Neural crest cell (in vitro differentiated cells): Measurements from ENCODE around the gene ATRNL1. TPM values are rescaled to one million over a fixed set of nuclear protein-coding genes. Genes with fewer than 3 reads are reported as not detected.

Experiments
- DNase-seq: peaks from one replicate; pipeline ENCODE4 v3.0.0; 2021; ENCODE audit warnings: low read depth, mixed read lengths, low spot score
- H3K27ac Mint-ChIP-seq: one replicate; pipeline ENCODE4 v1.8.0; 2021; ENCODE audit warnings: mild to moderate bottlenecking, mixed read lengths; ENCODE audit not compliant: unreplicated experiment
- H3K27me3 Mint-ChIP-seq: 2 replicates; pipeline ENCODE4 v1.8.0; 2021; ENCODE audit warnings: low read depth, mild to moderate bottlenecking, mixed read lengths
- H3K36me3 Mint-ChIP-seq: 2 replicates; pipeline ENCODE4 v1.8.0; 2021; ENCODE audit warnings: low read depth, mild to moderate bottlenecking, mixed read lengths
- H3K4me1 Mint-ChIP-seq: 2 replicates; pipeline ENCODE4 v1.8.0; 2021; ENCODE audit warnings: mixed read lengths
- H3K4me3 Mint-ChIP-seq: one replicate; pipeline ENCODE4 v1.8.0; 2021; ENCODE audit warnings: mild to moderate bottlenecking, mixed read lengths
- H3K9me3 Mint-ChIP-seq: 2 replicates; pipeline ENCODE4 v1.8.0; 2021; ENCODE audit warnings: mixed read lengths
- CTCF ChIP-seq: fragments of 200-600 bp; sonication (generic); conservative IDR thresholded peaks from 2 replicates; pipeline ENCODE4 v1.5.0; 2021; ENCODE audit warnings: antibody characterized with exemption, mild to moderate bottlenecking
- total RNA-seq: library from RNA; stranded (reverse); gene quantifications from 2 replicates; pipeline ENCODE4 v1.2.1, GENCODE V29; 2021

The ATRNL1 gene
- total RNA-seq, 1 donor from 2014 or later = 46.9 TPM

GRCh38 chr10:115606086-115606485 is 512.9 kb downstream of the ATRNL1 start:
- no peak overlapping the region for H3K4me3 Mint-ChIP-seq
- TF ChIP-seq CTCF = no peak
- H3K4me1 Mint-ChIP-seq = peaks cover 6% of the 10 kb centered on the region
- DNase-seq = no peak
- no peaks in the 10 kb centered on the region for H3K36me3 Mint-ChIP-seq
- H3K27ac Mint-ChIP-seq = no peak overlapping the region
- no peaks in the 10 kb centered on the region for H3K27me3 Mint-ChIP-seq
- no peaks in the 10 kb centered on the region for H3K9me3 Mint-ChIP-seq

- no peak for DNase-seq
- Mint-ChIP-seq H3K9me3 (no peaks in the 10 kb centered on the region), H3K27me3 (no peaks in the 10 kb centered on the region), H3K36me3 (no peaks in the 10 kb centered on the region), H3K4me3 (no peak overlapping the region), H3K27ac (no peak overlapping the region), H3K4me1 (peaks cover 6% of the 10 kb centered on the region)
- TF ChIP-seq CTCF = no peak
These were observed 513.6 kb downstream of the ATRNL1 start for GRCh38 chr10:115606741-115607140.

- Mint-ChIP-seq H3K4me1 (no peaks in the 10 kb centered on the region), H3K27me3 (no peaks in the 10 kb centered on the region), H3K9me3 (peaks cover 9% of the 10 kb centered on the region), H3K4me3 (no peak overlapping the region), H3K27ac (no peak overlapping the region), H3K36me3 (peaks cover 3% of the 10 kb centered on the region)
- no peak for TF ChIP-seq CTCF
- DNase-seq = no peak
These were observed 531.3 kb downstream of the ATRNL1 start for GRCh38 chr10:115624448-115624847.

GRCh38 chr10:115628616-115629015 is 535.5 kb downstream of the ATRNL1 start:
- Mint-ChIP-seq H3K27me3 (no peaks in the 10 kb centered on the region), H3K4me3 (no peak overlapping the region), H3K9me3 (peaks cover 5% of the 10 kb centered on the region), H3K36me3 (no peaks in the 10 kb centered on the region), H3K4me1 (no peaks in the 10 kb centered on the region), H3K27ac (no peak overlapping the region)
- no peak for TF ChIP-seq CTCF
- DNase-seq = no peak

- TF ChIP-seq CTCF = no peak
- DNase-seq = no peak
- no peaks in the 10 kb centered on the region for H3K27me3 Mint-ChIP-seq
- H3K9me3 Mint-ChIP-seq = peaks cover 2% of the 10 kb centered on the region
- H3K36me3 Mint-ChIP-seq = no peaks in the 10 kb centered on the region
- no peaks in the 10 kb centered on the region for H3K4me1 Mint-ChIP-seq
- H3K4me3 Mint-ChIP-seq = no peak overlapping the region
- no peak overlapping the region for H3K27ac Mint-ChIP-seq
These were observed 545.1 kb downstream of the ATRNL1 start for GRCh38 chr10:115638246-115638645.

GRCh38 chr10:115649217-115649616 is 556.1 kb downstream of the ATRNL1 start:
- H3K4me1 Mint-ChIP-seq = peaks cover 7% of the 10 kb centered on the region
- no peak for TF ChIP-seq CTCF
- H3K27me3 Mint-ChIP-seq = no peaks in the 10 kb centered on the region
- H3K4me3 Mint-ChIP-seq = no peak overlapping the region
- no peaks in the 10 kb centered on the region for H3K9me3 Mint-ChIP-seq
- no peak overlapping the region for H3K27ac Mint-ChIP-seq
- no peaks in the 10 kb centered on the region for H3K36me3 Mint-ChIP-seq
- no peak for DNase-seq
